ENCODE measurements around the gene PEPD. TPM values are rescaled to one million over a fixed set of nuclear protein-coding genes. Genes with fewer than 3 reads are reported as not detected.

Gene PEPD
- total and polyA plus RNA-seq, 2 donors (not counting 3 experiments of a cell fraction or from before 2014, with no cell fraction given) = 73.7 to 126 TPM

DNA sequence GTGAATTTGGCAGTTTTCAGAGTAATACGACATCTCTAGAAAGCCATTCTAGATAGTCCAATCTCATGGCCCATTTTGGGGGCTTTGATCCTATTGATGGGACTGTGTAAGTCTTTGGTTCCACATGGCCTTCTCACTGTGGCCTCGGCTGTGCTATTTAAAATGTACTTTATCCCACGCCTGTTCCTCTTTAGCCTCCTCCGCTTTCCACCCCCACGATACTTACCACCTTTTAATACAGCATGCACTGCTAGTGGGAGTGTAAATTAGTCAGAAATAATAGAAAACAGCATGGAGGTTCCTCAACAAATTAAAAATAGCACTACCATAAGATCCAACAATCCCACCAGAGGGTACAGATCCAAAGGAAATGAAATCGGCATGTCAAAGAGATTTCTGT lies 176.4 kb downstream of the PEPD start:
- CTCF ChIA-PET = no interaction called here
- H3K4me3 ChIP-seq (replicated peaks in 1 of 3; ENCODE audit: insufficient read depth in 1 of 3, low read depth in 1 of 3, low read length in 3 of 3) = no peak overlapping the region
- no peak overlapping the region for H2AFZ ChIP-seq (ENCODE audit: low read depth, low read length)
- H3K27ac ChIP-seq (ENCODE audit: insufficient read depth, low read depth, low read length) = no peak overlapping the region
- H3K4me2 ChIP-seq (ENCODE audit: insufficient read depth, low read length) = no peak overlapping the region
- no peaks in the 10 kb centered on the region for H3K36me3 ChIP-seq (ENCODE audit: control insufficient read depth in 2 of 2, extremely low read depth in 1 of 2, insufficient read depth in 2 of 2, low read length in 2 of 2)
- peaks cover 3 to 6% of the 10 kb centered on the region in 2 experiments for H3K27me3 ChIP-seq (ENCODE audit: control insufficient read depth in 2 of 2, insufficient read depth in 2 of 2, low read length in 2 of 2)
- TF ChIP-seq, protein P1, sequence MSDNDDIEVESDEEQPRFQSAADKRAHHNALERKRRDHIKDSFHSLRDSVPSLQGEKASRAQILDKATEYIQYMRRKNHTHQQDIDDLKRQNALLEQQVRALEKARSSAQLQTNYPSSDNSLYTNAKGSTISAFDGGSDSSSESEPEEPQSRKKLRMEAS (IDR thresholded peaks at IDR 0.05; ENCODE audit: insufficient read depth, insufficient read length) = no peak
- TF ChIP-seq EZH2 (IDR thresholded peaks at IDR 0.05; ENCODE audit: borderline replicate concordance, low read depth, low read length, severe bottlenecking) (no peak), GATA2 (IDR thresholded peaks at IDR 0.05; ENCODE audit: insufficient read depth, insufficient read length, low read depth, low read length) (no peak)
- TF ChIP-seq, protein P2, sequence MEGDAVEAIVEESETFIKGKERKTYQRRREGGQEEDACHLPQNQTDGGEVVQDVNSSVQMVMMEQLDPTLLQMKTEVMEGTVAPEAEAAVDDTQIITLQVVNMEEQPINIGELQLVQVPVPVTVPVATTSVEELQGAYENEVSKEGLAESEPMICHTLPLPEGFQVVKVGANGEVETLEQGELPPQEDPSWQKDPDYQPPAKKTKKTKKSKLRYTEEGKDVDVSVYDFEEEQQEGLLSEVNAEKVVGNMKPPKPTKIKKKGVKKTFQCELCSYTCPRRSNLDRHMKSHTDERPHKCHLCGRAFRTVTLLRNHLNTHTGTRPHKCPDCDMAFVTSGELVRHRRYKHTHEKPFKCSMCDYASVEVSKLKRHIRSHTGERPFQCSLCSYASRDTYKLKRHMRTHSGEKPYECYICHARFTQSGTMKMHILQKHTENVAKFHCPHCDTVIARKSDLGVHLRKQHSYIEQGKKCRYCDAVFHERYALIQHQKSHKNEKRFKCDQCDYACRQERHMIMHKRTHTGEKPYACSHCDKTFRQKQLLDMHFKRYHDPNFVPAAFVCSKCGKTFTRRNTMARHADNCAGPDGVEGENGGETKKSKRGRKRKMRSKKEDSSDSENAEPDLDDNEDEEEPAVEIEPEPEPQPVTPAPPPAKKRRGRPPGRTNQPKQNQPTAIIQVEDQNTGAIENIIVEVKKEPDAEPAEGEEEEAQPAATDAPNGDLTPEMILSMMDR (IDR thresholded peaks at IDR 0.05; ENCODE audit: extremely low read depth in 1 of 2, insufficient read depth in 1 of 2, low read depth in 1 of 2, low read length in 2 of 2) = no peak
- POLR2A ChIA-PET = no interaction called here
- no peaks in the 10 kb centered on the region for H3K9me3 ChIP-seq (replicated peaks; ENCODE audit: control insufficient read depth, insufficient read depth, low read length)
- H3K79me2 ChIP-seq (ENCODE audit: control insufficient read depth, insufficient read depth, low read length) = no peaks in the 10 kb centered on the region
- no peaks in the 10 kb centered on the region for H3K4me1 ChIP-seq (ENCODE audit: control insufficient read depth, extremely low read depth, insufficient read depth, low read length)
- no peaks in the 10 kb centered on the region for H4K20me1 ChIP-seq (replicated peaks; ENCODE audit: control insufficient read depth, extremely low read depth, insufficient read depth, low read length)
- FAIRE-seq = no peak
- no peak overlapping the region for H3K9ac ChIP-seq (replicated peaks; ENCODE audit: extremely low read depth, insufficient read depth, low read length)
- H3K9me1 ChIP-seq (replicated peaks; ENCODE audit: control insufficient read depth, extremely low read depth, insufficient read depth, low read length) = no peaks in the 10 kb centered on the region
- BruUV-seq (replicated peaks) = no TSS peak
- intact Hi-C loops (cut with micrococcal nuclease) (no loop called here), dilution Hi-C loops (cut with MboI; ENCODE audit: extremely low pct_ligation_motif_present, low sequenced_read_pairs) (no loop called here)
- DNase-seq (ENCODE audit: low read depth, low spot score) = no peak

DNA sequence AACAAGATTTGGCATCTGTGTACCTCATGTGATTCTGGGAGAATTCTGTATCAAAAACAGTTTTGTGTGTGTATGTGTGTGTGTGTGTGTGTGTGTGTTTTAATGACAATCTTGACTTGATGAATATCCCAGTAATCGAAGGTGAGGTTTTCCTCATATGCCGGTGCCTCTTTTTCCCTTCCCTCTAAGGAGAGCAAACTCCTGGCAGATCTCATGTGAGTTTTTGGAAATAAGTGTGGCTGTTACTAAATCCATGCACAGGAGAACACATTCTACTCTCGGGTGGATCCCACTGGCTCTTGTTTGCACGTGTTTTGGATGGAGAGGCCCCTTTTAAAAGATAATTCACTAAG lies 177.0 kb downstream of the PEPD start:
- no peaks in the 10 kb centered on the region for H3K4me1 ChIP-seq (ENCODE audit: control insufficient read depth, extremely low read depth, insufficient read depth, low read length)
- no peak for TF ChIP-seq GATA2 (IDR thresholded peaks at IDR 0.05; ENCODE audit: insufficient read depth, insufficient read length, low read depth, low read length)
- TF ChIP-seq MYC (IDR thresholded peaks at IDR 0.05; ENCODE audit: low read depth, low read length) = no peak
- TF ChIP-seq, protein P1 (IDR thresholded peaks at IDR 0.05; ENCODE audit: insufficient read depth, insufficient read length) = no peak
- no peak for TF ChIP-seq POLR2AphosphoS5 (IDR thresholded peaks at IDR 0.05; ENCODE audit: insufficient read depth, low read depth, low read length)
- no peak for TF ChIP-seq POLR2A (IDR thresholded peaks at IDR 0.05; ENCODE audit: low read depth, low read length)
- no peak for TF ChIP-seq EZH2 (IDR thresholded peaks at IDR 0.05; ENCODE audit: borderline replicate concordance, low read depth, low read length, severe bottlenecking)
- no peak for TF ChIP-seq JUN (IDR thresholded peaks at IDR 0.05; ENCODE audit: borderline replicate concordance, insufficient read depth, insufficient read length, low read depth)
- no peak for TF ChIP-seq FOS (IDR thresholded peaks at IDR 0.05; ENCODE audit: borderline replicate concordance, insufficient read depth, low read length)
- TF ChIP-seq, protein P2 (IDR thresholded peaks at IDR 0.05; ENCODE audit: extremely low read depth in 1 of 2, insufficient read depth in 1 of 2, low read depth in 1 of 2, low read length in 2 of 2) = no peak
- no peak overlapping the region for H2AFZ ChIP-seq (ENCODE audit: low read depth, low read length)
- H3K79me2 ChIP-seq (ENCODE audit: control insufficient read depth, insufficient read depth, low read length) = no peaks in the 10 kb centered on the region
- intact Hi-C loops (cut with micrococcal nuclease) (no loop called here), dilution Hi-C loops (cut with MboI; ENCODE audit: extremely low pct_ligation_motif_present, low sequenced_read_pairs) (no loop called here)
- ChIA-PET CTCF (interaction anchor here (1.1 kb wide), 1 partner anchor 12 kb away, joined by 3 read pairs; no protein-coding TSS in a partner anchor), POLR2A (no interaction called here)
- no peaks in the 10 kb centered on the region for H3K9me1 ChIP-seq (replicated peaks; ENCODE audit: control insufficient read depth, extremely low read depth, insufficient read depth, low read length)
- no peak overlapping the region for H3K9ac ChIP-seq (replicated peaks; ENCODE audit: extremely low read depth, insufficient read depth, low read length)
- H3K4me3 ChIP-seq (replicated peaks in 1 of 3; ENCODE audit: insufficient read depth in 1 of 3, low read depth in 1 of 3, low read length in 3 of 3) = no peak overlapping the region
- H4K20me1 ChIP-seq (replicated peaks; ENCODE audit: control insufficient read depth, extremely low read depth, insufficient read depth, low read length) = no peaks in the 10 kb centered on the region
- peaks cover 3 to 6% of the 10 kb centered on the region in 2 experiments for H3K27me3 ChIP-seq (ENCODE audit: control insufficient read depth in 2 of 2, insufficient read depth in 2 of 2, low read length in 2 of 2)
- BruUV-seq (replicated peaks) = no TSS peak
- no peak for FAIRE-seq
- no peak overlapping the region for H3K27ac ChIP-seq (ENCODE audit: insufficient read depth, low read depth, low read length)
- H3K36me3 ChIP-seq (ENCODE audit: control insufficient read depth in 2 of 2, extremely low read depth in 1 of 2, insufficient read depth in 2 of 2, low read length in 2 of 2) = no peaks in the 10 kb centered on the region
- no peak overlapping the region for H3K4me2 ChIP-seq (ENCODE audit: insufficient read depth, low read length)
- DNase-seq (ENCODE audit: low read depth, low spot score) = no peak
- H3K9me3 ChIP-seq (replicated peaks; ENCODE audit: control insufficient read depth, insufficient read depth, low read length) = no peaks in the 10 kb centered on the region
